SK-N-SH treated with all-trans-retinoic acid at 6 μM for 48 hours (cell line): ENCODE data around the gene CACNA1S.

Source experiments
- ARNTL ChIP-seq: fragments of 450-650 bp; formaldehyde crosslinking; IDR thresholded peaks from 2 replicates; pipeline ENCODE4 v1.5.0; 2020; ENCODE audit warnings: low read depth, mild to moderate bottlenecking, moderate library complexity, borderline replicate concordance
- PPARA ChIP-seq: fragments of 250-450 bp; sonication (Bioruptor Pico); IDR thresholded peaks from 2 replicates; pipeline ENCODE4 v1.5.0; 2020; ENCODE audit warnings: mild to moderate bottlenecking, borderline replicate concordance
- ZNF565 ChIP-seq: fragments of 450-650 bp; formaldehyde crosslinking; conservative IDR thresholded peaks from 2 replicates; pipeline ENCODE4 v1.5.0; 2020; ENCODE audit warnings: low read depth, mild to moderate bottlenecking, moderate library complexity

GRCh38 chr1:201137579-201138310, 25.5 kb upstream of the CACNA1S start:
- TF ChIP-seq ZNF565 (CRISPR knock-in tag) (no peak), ARNTL (CRISPR knock-in tag) (no peak), PPARA (CRISPR knock-in tag) (no peak)
